HepG2 (cell line): Measurements from ENCODE around the gene DYSF.

Experiments
- CHD2 ChIP-seq: IDR thresholded peaks from 2 replicates; pipeline ENCODE4 v1.6.1; 2011; ENCODE audit warnings: low read depth, low read length, improper control_type of control experiment
- EP300 ChIP-seq, 3 experiments: sonication (generic) in 1 of 3; formaldehyde crosslinking in 1 of 3; IDR thresholded peaks; 2 replicates each; pipeline versions ENCODE4 v1.5.1 to v1.6.1; 2011 to 2020; ENCODE audit warnings: low read depth in 2 of 3, low read length in 2 of 3, borderline replicate concordance in 1 of 3, improper control_type of control experiment in 1 of 3, mild to moderate bottlenecking in 1 of 3, missing genetic modification reagents in 1 of 3, moderate library complexity in 1 of 3
- ETS1 ChIP-seq: sonication (generic); formaldehyde crosslinking; IDR thresholded peaks from 2 replicates; pipeline ENCODE4 v1.4.0; 2020; ENCODE audit warnings: missing genetic modification reagents
- NPAS2 ChIP-seq: sonication (generic); formaldehyde crosslinking; IDR thresholded peaks from 2 replicates; pipeline ENCODE4 v1.8.0; 2022; ENCODE audit warnings: mild to moderate bottlenecking, missing genetic modification reagents, borderline replicate concordance
- POLR2AphosphoS2 ChIP-seq: IDR thresholded peaks from 2 replicates; pipeline ENCODE4 v1.6.1; 2011; ENCODE audit warnings: low read depth, low read length, improper control_type of control experiment
- TCF7L2 ChIP-seq: IDR thresholded peaks from 2 replicates; pipeline ENCODE4 v1.6.1; 2011; ENCODE audit warnings: mild to moderate bottlenecking, low read depth, low read length, moderate library complexity
- ZBTB33 ChIP-seq: sonication (generic); formaldehyde crosslinking; IDR thresholded peaks from 2 replicates; pipeline ENCODE4 v1.4.0; 2020; ENCODE audit warnings: missing genetic modification reagents
- ZNF121 ChIP-seq: sonication (generic); formaldehyde crosslinking; IDR thresholded peaks from 2 replicates; pipeline ENCODE4 v1.5.0; 2020; ENCODE audit warnings: mild to moderate bottlenecking, missing genetic modification reagents
- ZNF24 ChIP-seq: fragments of 450-650 bp; IDR thresholded peaks from 2 replicates; pipeline ENCODE4 v1.6.1; 2017; ENCODE audit warnings: antibody characterized with exemption, mild to moderate bottlenecking

DNA sequence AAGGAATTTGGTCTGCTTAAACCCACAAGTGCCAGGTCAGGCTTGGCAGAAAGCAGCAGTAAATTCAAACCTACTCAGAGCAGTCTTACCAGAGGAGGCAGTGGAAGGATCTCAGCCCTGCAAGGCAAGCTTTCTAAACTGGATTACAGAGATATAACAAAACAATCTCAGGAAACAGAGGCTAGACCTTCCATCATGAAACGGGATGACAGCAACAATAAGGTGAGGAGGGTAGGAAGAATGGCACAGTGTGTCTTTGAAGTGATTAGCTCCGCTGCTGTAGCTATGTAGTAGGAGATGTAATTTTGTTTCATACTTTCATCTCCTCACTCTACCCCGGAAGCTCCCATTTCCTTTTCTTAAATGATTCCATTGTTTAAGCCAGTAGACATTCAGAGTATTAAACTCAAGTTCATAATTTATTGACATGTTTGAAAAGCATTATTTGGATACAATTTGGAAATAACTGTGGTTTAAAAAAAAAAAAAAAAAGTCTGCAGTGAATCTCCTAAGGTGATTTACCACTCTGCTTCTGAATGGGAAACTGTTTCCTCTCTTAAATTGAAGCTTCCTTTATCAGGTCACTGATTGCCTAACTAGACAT, 29.4 kb upstream of the DYSF start:
- TF ChIP-seq ETS1 (CRISPR knock-in tag), result no peak
- TF ChIP-seq ZBTB33, result no peak
- TF ChIP-seq TCF7L2, result no peak
- no peak for TF ChIP-seq ZNF24
- no peak for TF ChIP-seq POLR2AphosphoS2
- TF ChIP-seq EP300 (IDR thresholded peaks at IDR 0.05; ENCODE audit: low read depth in 2 of 2, low read length in 2 of 2), result no peak
- TF ChIP-seq EP300 (CRISPR knock-in tag; IDR thresholded peaks at IDR 0.05; ENCODE audit: borderline replicate concordance), result no peak
- TF ChIP-seq CHD2, result no peak
- TF ChIP-seq NPAS2 (CRISPR knock-in tag), result no peak
- TF ChIP-seq ZNF121 (CRISPR knock-in tag), result no peak
